Glutamatergic neuron (in vitro differentiated cells): ENCODE results near the gene TEKTIP1. TPM values are rescaled to one million over a fixed set of nuclear protein-coding genes. Genes with fewer than 3 reads are reported as not detected.

Source experiments
- DNase-seq: peaks from one replicate; pipeline ENCODE4 v3.0.0; 2022
- H3K27ac Mint-ChIP-seq: one replicate; pipeline ENCODE4 v1.8.0; 2020; ENCODE audit warnings: mild to moderate bottlenecking, mixed read lengths, inconsistent platforms; ENCODE audit not compliant: unreplicated experiment
- H3K27me3 Mint-ChIP-seq: one replicate; pipeline ENCODE4 v1.8.0; 2020; ENCODE audit warnings: mild to moderate bottlenecking, moderate library complexity, mixed read lengths, inconsistent platforms; ENCODE audit not compliant: unreplicated experiment
- H3K36me3 Mint-ChIP-seq: one replicate; pipeline ENCODE4 v1.8.0; 2020; ENCODE audit warnings: mild to moderate bottlenecking, mixed read lengths, inconsistent platforms; ENCODE audit not compliant: unreplicated experiment
- H3K4me1 Mint-ChIP-seq: one replicate; pipeline ENCODE4 v1.8.0; 2020; ENCODE audit warnings: mild to moderate bottlenecking, low read depth, mixed read lengths, inconsistent platforms; ENCODE audit not compliant: unreplicated experiment
- H3K4me3 Mint-ChIP-seq: one replicate; pipeline ENCODE4 v1.8.0; 2020; ENCODE audit warnings: mild to moderate bottlenecking, mixed read lengths, inconsistent platforms; ENCODE audit not compliant: unreplicated experiment
- H3K9me3 Mint-ChIP-seq: one replicate; pipeline ENCODE4 v1.8.0; 2020; ENCODE audit warnings: mild to moderate bottlenecking, moderate library complexity, mixed read lengths, inconsistent platforms; ENCODE audit not compliant: unreplicated experiment
- CTCF ChIP-seq: fragments of 200-600 bp; sonication (generic); IDR thresholded peaks from one replicate; pipeline ENCODE4 v1.5.0; 2021; ENCODE audit not compliant: partially characterized antibody, unreplicated experiment
- total RNA-seq: library from RNA; stranded (reverse); fragmentation: NEBNext Ultra II Directional; extraction: Animal tissue kit (Norgen Biotek cat#: 25700); gene quantifications from one replicate; pipeline ENCODE4 v1.2.1, GENCODE V29; 2021; ENCODE audit not compliant: unreplicated experiment

The TEKTIP1 gene
- total RNA-seq, 1 donor from 2014 or later: 2.5 TPM

- TF ChIP-seq CTCF: no peak
- H3K27ac Mint-ChIP-seq: peak overlapping the region; percentile 94
- DNase-seq: no peak
- H3K27me3 Mint-ChIP-seq: peaks cover 12% of the 10 kb centered on the region
- peaks cover 13% of the 10 kb centered on the region for H3K4me1 Mint-ChIP-seq
- peaks cover 19% of the 10 kb centered on the region for H3K9me3 Mint-ChIP-seq
- peaks cover 9% of the 10 kb centered on the region for H3K36me3 Mint-ChIP-seq
- peak overlapping the region; percentile 42 for H3K4me3 Mint-ChIP-seq
These were observed 3.8 kb upstream of the TEKTIP1 start for GRCh38 chr19:3535235-3535535.

GRCh38 chr19:3535563-3535965 is 3.4 kb upstream of the TEKTIP1 start:
- Mint-ChIP-seq H3K27me3 (peaks cover 12% of the 10 kb centered on the region), H3K4me3 (no peak overlapping the region), H3K9me3 (peaks cover 19% of the 10 kb centered on the region), H3K27ac (peak overlapping the region; percentile 94), H3K36me3 (peaks cover 9% of the 10 kb centered on the region), H3K4me1 (peaks cover 13% of the 10 kb centered on the region)
- DNase-seq: no peak
- TF ChIP-seq CTCF: no peak

- Mint-ChIP-seq H3K4me1 (peaks cover 13% of the 10 kb centered on the region), H3K27ac (peak overlapping the region; percentile 86), H3K9me3 (peaks cover 19% of the 10 kb centered on the region), H3K27me3 (peaks cover 11% of the 10 kb centered on the region), H3K4me3 (peak overlapping the region; percentile 69), H3K36me3 (peaks cover 8% of the 10 kb centered on the region)
- no peak for TF ChIP-seq CTCF
- no peak for DNase-seq
These were observed 3.0 kb upstream of the TEKTIP1 start for GRCh38 chr19:3535981-3536380.

GRCh38 chr19:3536429-3537100 is 2.4 kb upstream of the TEKTIP1 start:
- no peak for TF ChIP-seq CTCF
- peak; percentile 70 for DNase-seq
- Mint-ChIP-seq H3K36me3 (peaks cover 4% of the 10 kb centered on the region), H3K9me3 (peaks cover 16% of the 10 kb centered on the region), H3K27ac (peak overlapping the region; percentile 86), H3K4me3 (peak overlapping the region; percentile 69), H3K4me1 (peaks cover 13% of the 10 kb centered on the region), H3K27me3 (peaks cover 8% of the 10 kb centered on the region)

- DNase-seq: no peak
- Mint-ChIP-seq H3K27ac (peak overlapping the region; percentile 80), H3K27me3 (peaks cover 10% of the 10 kb centered on the region), H3K4me3 (no peak overlapping the region), H3K9me3 (peaks cover 16% of the 10 kb centered on the region), H3K36me3 (peaks cover 4% of the 10 kb centered on the region), H3K4me1 (peaks cover 13% of the 10 kb centered on the region)
- TF ChIP-seq CTCF: no peak
These were observed 1.9 kb upstream of the TEKTIP1 start for GRCh38 chr19:3537101-3537437.
